Transverse colon (tissue), 4 donors: ENCODE results near the gene MGST2.

ENCODE experiments used
- CTCF ChIP-seq, 5 experiments: fragments of 200-600 bp in 3 of 5; fragments of 450-650 bp in 2 of 5; sonication (generic) in 3 of 5; IDR thresholded peaks; 1 replicate in 2 of 5; 2 replicates in 3 of 5; pipeline ENCODE4 v1.5.1; 2016 to 2017; ENCODE audit warnings: antibody characterized with exemption in 5 of 5, inconsistent platforms in 3 of 5, mild to moderate bottlenecking in 2 of 5, moderate library complexity in 1 of 5
- POLR2AphosphoS5 ChIP-seq, 3 donors: sonication (generic); formaldehyde crosslinking; IDR thresholded peaks; one replicate each; pipeline ENCODE4 v1.6.1; 2016; ENCODE audit warnings: antibody characterized with exemption in 3 of 3

GRCh38 chr4:139635966-139636365 is 29.7 kb upstream of the MGST2 start:
- TF ChIP-seq CTCF (IDR thresholded peaks at IDR 0.05) = no peak
- TF ChIP-seq POLR2AphosphoS5 (IDR thresholded peaks at IDR 0.05) = no peak
